Stimulated activated CD4-positive, alpha-beta T cell treated with anti-CD3 and anti-CD28 coated beads, Interleukin-1b, Interleukin-23, amount 100 ng/mL, for 24 hours (primary cell): ENCODE measurements around the gene ARHGAP28.

Source experiments
- DNase-seq, 4 experiments: peaks; one replicate each; pipeline ENCODE4 v3.0.0-alpha.2; 2020; ENCODE audit warnings: low read depth in 4 of 4, low spot score in 1 of 4

The ARHGAP28 gene, protein sequence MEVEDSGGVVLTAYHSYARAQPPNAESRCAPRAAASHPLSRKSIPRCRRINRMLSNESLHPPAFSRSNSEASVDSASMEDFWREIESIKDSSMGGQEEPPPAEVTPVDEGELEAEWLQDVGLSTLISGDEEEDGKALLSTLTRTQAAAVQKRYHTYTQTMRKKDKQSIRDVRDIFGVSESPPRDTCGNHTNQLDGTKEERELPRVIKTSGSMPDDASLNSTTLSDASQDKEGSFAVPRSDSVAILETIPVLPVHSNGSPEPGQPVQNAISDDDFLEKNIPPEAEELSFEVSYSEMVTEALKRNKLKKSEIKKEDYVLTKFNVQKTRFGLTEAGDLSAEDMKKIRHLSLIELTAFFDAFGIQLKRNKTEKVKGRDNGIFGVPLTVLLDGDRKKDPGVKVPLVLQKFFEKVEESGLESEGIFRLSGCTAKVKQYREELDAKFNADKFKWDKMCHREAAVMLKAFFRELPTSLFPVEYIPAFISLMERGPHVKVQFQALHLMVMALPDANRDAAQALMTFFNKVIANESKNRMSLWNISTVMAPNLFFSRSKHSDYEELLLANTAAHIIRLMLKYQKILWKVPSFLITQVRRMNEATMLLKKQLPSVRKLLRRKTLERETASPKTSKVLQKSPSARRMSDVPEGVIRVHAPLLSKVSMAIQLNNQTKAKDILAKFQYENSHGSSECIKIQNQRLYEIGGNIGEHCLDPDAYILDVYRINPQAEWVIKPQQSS

DNA sequence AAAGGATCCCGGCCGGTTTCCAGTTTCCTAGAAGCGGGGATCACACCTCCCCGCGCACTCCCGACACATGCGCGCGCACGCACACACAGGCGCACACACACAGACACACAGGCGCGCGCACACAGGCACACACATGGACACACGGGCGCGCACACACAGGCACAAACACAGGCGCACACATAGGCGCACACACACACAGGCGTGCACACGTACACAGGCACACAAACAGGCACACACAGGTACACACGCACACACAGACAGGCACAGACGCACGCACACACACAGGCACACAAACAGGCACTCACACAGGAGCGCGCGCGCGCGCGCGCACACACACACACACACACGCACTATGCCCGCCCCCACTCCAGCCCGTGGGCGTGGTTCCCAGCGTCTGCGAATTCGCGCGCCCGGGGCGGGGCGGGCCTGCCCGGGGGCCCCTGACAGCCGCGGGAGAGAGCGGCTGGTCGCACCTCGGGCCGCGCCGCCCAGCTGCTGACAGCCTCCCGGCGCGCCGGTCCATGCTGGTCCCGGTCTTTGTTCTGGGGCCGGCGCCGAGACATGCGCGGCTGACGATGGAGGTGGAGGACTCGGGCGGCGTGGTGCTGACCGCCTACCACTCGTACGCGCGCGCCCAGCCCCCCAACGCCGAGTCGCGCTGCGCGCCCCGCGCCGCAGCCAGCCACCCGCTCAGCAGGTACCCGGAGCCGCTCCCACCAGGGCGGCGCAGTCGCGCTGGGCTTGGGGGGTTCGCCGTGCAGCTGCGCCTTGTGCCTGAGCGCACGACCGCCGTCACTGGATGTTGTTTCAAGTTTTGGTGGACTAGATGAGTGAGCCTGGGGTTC lies at the start of gene ARHGAP28:
Gene ARHGAP28 (plus strand): TSS at position 470 of the 845 bp plus-strand sequence. CDS start 106 bp downstream, at position 576.
- DNase-seq: no peak

DNA sequence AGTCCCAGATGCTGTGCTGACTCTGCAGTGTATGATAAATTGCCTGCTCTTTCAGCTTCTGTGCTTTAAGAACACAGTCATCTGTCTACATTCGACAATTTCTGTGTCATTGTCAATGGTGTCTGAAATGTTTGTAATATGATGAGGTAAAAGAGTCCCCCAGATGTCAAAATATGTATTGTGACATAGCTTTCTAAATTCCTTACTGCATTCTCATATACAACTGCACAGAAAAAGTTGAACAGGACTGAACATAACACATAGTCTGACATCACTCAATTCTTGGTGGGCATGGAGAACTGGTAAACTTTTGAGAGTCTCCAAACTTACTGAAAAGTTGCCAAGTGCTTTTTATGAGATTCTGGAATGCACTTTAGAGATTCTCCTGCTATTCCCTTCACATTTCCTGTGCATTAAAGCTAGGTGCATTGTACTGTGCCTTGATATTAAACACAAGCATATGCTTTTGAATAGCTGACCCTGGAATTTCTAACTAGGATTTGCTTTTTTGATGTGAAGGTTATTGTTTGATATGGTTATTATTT lies 48.1 kb upstream of the ARHGAP28 start:
- no peak for DNase-seq

DNA sequence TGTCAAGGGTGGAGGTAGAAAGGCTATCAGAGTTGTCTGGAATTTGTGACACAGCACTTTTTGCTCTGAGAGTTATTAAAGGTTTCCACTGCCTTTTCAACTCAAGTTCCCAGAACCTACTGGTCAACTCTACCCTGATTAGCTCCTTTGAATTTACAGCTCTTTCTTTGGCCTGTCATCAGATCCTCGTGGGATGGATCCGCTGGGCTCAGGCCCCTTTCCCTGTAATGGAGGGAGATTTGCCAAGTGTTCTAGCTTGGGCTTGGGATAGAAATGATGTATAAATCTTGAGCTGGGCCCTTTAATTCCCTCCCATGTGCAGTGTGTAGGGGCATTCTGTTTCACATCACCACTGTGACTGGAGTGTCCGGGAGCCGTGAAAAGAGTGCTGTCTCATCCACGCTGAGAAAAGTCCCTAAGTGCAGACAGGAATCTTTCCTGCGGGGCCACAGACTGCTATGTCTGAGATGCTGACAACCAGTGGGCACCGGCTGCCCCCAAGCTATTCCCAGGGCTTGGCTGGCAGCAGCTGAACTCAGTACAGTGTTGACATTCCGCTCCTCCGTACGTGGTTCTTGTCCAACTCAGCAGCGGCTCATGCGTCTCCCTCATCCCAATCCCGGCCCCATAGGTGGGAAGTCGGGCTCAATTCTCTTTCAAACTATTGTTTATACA lies 46.9 kb upstream of the ARHGAP28 start:
- no peak for DNase-seq

DNA sequence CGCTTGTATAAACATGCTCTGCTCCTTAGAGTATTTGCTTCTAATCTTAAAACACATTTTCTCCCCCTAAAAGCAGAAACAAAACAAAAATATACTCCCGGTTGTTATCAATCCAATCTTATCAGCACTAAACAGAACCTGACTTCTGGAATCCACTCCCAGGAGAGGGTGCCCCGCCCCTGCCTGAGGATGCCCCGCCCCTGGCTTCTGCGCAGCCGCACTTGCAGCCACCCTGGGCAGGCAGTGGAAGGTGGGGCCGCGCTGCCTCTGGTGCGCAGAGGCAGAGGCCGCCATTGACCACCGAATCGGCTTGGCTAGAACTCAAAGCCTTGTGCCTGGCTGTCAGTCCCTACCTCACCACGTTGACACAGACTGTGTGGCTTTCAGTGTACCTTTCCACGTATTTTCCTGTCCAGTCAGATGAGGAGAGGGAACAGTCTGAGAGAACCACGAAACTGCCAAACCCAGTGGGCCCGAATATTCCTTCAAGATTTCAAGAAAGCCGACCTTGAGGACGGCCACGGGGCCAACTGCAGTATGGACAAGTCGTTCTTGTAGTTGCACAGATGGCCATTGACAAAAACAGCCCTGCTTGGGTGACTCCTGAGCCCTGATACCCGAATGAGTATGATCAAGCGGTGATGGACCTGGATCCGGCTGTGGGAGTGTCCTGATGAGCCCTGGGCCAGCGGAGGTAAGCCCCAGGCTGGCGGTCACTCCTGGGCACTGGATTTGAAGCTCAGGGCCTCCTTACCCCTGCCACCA lies 46.2 kb upstream of the ARHGAP28 start:
- no peak for DNase-seq

DNA sequence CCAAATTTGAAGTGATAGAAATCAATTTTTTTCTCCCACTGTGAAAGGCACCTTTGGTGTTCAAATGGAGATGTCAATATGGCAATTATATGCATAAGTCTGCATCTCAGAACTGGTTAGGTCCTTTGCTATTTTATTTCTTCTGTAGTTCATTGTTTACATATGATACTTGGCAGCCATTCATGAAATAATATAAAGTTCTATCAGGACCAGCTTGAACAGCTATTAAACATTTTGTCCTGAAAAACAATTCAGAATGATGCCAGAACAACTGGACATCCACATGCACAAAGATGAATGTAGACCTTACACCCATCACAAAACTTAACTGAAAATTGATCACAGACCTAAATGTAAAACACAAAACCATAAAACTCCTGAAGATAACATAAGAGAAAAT lies 41.8 kb upstream of the ARHGAP28 start:
- no peak for DNase-seq

DNA sequence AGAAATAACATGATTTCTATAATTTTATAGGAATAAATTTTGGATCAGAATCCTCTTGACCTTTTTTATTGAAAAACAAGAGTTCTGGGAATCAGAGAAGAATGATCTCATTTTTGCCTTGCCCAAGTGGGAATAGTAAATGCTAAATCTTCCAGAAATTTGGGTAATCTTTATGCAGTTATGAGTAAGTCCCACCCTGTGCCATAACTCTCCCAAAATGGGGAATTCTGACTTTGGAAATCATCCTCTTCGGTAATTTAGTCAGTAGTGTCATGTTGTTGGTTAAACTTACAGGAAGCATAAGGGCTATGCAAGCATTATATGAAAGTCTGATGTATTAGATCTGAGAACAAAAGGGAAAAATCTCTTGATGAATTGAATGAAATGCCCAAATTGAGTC lies 20.6 kb upstream of the ARHGAP28 start:
- no peak for DNase-seq

DNA sequence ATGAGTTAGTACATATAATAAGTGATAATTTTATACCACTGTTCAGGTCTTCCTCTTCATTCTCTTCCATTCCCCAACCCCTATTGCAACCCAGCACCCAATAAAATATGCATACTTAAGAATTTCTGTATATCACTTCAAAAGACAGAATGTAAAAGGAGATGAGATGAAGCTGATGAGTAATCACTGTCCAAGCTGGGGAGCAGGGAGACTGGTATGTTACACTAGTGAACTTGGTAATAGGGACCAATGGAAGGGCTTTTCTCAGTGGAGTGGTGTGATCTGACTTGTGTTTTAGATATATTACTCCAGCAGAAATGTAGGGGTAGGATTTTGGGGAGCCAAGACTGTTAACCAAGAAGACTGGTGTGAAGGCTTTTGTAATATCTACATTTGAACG lies 18.0 kb upstream of the ARHGAP28 start:
- DNase-seq: no peak

DNA sequence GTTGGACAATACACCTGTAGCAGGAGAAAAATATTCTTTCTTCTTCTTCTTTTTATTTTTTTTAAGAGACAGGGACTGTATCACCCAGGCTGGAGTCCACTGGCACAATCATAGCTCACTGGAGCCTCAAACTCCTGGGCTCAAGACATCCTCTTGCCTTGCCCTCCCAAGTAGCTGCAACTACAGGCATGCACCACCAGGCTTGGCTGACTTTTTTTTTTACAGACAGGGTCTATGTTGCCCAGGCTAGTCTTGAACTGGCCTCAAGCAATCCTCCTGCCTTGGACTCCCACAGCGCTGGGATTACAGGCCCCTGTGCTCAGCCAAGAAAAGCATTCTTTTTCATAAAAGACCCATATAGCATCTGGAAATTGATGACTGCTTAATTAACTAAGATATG lies 17.1 kb upstream of the ARHGAP28 start:
- no peak for DNase-seq

DNA sequence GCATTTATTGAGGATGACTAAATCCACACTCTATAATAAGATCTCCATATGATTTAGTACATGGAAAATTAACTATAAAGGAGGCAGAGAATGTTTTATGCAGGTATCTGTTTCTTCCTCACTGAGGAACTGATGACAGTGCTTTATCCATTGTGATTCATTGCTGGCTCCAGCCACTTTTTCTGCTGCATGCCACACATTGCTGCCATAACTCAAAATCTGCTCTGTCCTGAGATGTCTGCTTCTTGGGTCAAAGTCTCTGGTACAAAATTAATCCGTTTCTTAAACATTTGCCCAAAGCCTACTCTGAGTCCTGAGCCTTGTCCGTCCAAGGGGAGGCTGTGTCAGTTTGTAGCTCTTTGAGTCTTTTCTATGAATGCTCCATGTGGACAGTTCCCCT lies 15.5 kb upstream of the ARHGAP28 start:
- no peak for DNase-seq

DNA sequence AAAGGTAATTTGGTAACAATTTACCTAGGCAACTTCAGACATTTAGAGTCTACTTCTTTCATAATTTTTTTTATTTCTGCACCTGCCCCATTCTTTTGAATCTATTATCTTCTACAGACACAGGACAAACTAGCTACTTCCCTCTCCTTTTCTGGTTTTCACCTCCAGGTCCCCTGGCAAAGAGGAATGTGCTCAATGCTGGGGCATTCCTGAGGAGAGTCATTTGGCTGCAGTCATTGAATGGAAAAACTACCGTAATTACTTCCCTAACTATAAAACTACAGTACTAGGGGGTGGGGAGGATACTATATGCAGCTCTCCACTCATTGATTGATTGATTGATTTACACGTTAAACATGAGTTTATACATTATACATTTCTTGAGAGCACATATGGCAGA lies 11.2 kb upstream of the ARHGAP28 start:
- DNase-seq: no peak

DNA sequence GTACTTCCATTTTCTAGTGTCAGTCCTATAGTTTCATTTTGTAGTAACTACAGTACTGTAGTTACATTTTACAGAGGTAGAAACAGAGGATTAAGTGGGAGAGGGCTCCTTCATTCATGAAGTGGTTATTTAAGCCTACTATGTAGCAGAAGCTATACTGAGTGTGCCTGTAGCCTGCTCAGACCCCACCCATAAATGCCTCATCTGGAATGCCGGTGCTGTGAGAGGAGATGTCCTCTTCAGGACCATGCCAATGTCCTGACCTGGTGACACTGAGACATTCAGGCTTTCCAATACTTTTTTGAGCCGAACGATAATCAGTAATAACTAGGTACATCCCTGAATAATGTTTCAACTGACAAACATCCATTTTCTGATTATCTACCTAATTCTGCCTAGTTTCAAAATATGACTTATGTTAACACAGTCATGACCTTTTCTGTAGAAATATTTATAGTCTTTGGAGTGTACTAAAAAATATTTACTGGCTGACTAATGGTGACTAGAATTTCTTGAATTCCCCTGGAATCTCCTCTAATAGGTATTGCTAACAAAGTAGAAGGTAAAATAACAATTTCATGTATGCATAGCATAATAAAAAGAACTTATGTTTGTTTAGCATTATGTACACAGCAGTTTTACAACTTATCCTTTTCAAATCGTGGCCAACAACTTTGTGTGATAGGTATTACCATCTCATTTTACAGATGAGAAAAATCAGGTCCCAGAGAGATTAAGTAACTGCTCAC lies 10.2 kb upstream of the ARHGAP28 start:
- no peak for DNase-seq

DNA sequence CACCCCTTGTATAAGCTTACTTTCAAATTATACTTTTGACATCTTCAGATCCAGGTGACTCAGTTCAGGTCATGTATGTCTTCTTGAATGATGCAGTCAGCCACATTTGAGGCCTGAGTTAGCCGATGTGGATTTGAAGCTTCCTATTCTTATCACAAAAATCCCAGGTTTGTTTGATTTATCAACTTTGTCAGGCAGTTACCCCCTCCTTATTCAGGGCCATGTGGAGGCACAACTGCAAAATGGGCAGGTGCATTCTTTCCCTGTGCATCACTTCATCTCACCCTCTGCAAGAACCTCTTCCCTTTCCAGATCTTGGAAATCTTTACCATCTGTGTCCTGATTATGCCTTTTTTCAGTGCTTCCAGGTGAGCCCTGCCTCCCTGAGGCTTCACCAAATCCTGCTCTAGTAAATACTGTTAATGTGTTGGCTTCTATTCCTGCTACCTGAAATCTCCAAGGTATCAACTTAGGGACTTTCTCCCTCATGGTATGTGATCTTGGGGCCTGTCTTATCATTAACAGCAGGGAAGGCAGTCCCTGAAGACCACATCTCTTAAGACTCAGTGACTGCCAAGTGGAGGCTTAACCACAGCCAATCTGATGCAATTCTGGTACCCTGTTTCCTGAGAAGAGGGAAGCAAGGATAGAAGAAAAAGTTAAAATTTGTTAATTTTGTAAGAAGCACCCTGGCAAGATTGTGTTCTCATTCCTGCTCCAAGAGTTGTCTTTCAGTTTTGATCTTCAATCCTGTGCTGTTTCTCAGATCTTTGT lies 9.4 kb upstream of the ARHGAP28 start:
- no peak for DNase-seq

DNA sequence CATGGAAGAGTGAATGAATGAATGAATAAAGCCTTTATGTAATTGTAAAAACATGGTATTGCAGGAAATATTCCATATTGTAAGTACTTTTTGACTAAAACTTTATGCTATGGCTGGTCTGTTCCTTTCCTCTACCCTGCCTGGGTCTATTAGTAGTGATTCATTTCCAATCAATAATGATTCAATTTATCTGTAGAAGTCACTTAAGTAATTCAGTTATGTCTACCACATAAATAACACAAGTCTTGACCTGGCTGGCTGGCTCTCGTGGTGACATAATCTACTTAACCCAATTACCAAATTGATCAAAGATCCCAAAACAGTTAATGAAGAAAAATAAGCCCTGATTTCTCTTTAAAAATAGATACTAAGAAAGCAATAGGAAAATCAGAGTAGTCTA lies 7.8 kb upstream of the ARHGAP28 start:
- DNase-seq: no peak

DNA sequence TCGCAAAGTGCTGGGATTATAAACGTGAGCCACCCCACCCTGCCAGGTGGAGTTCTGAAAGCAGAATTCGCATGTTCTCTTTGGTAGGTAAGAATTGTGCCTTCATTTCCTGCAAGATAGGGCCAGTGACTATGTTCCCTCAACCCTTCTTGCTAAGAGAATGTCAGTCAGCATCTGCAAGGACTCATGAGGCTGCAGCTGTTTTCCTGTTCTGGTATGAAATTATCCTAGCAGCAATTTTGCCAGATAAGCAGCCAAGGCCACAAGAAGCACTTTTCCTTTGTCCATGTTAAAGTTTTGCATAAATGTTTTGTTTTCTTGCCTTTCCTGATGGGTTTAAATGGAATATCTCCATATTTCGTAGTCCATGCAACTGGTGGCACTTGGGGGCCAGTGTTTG lies 6.8 kb upstream of the ARHGAP28 start:
- DNase-seq: no peak

DNA sequence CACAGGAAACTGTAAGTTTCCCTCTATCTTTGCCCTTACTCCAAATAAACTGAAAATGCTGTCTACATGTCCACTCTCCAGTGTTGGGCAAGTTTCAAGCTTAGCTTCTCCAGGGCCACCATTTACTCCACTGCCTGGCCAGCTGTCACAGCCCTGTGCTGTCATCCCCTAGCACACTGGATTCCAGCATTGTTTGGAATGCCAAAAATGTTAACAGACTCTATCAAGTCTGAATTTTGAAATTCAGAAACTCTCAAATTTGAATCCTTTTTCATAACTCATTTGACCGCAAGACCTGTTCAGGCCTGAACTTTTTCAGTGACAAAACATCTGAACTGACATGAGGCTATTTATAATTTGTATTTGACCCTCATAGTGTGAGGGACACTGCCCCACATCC lies 5.2 kb upstream of the ARHGAP28 start:
- no peak for DNase-seq

DNA sequence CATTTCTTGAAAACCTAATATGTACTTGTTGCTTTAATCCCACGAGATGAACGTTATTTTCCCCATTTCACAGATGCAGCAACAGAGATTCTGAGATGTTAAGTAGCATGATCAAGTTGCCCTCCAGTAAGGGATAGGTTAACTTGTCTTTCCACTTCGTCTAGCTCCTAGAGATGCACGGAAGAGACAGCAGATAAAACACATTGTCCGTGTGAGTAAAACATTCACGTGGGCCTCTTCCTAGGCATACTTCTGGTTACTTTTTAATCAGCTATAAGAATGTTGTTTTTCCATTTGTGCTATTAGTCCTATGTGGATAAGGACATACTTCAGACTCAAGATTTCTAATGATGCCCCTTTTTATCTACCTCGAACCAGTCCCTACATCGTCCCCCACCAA lies 1.2 kb upstream of the ARHGAP28 start:
- no peak for DNase-seq

DNA sequence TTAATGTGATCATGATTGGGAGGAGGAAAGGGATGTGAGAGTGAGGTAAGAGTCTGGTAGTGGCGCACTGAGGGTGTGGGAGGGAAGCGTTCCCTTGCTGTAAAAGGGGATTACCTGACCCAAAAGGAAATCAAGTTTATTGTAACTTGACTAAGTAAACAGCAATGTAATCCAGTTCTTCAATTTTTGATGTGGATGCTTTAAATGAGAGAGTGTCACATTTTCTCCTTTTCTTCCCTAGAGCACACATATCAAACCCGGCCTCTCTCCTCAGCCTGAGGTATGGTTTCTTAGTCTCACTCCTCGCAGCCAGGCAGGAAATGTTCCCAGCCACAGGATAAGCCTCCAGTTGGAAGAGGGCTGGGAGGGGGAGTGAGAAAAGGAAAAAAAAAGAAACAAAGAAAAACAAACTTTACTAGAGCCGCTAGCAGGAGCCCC lies 688 bp upstream of the ARHGAP28 start:
- no peak for DNase-seq

DNA sequence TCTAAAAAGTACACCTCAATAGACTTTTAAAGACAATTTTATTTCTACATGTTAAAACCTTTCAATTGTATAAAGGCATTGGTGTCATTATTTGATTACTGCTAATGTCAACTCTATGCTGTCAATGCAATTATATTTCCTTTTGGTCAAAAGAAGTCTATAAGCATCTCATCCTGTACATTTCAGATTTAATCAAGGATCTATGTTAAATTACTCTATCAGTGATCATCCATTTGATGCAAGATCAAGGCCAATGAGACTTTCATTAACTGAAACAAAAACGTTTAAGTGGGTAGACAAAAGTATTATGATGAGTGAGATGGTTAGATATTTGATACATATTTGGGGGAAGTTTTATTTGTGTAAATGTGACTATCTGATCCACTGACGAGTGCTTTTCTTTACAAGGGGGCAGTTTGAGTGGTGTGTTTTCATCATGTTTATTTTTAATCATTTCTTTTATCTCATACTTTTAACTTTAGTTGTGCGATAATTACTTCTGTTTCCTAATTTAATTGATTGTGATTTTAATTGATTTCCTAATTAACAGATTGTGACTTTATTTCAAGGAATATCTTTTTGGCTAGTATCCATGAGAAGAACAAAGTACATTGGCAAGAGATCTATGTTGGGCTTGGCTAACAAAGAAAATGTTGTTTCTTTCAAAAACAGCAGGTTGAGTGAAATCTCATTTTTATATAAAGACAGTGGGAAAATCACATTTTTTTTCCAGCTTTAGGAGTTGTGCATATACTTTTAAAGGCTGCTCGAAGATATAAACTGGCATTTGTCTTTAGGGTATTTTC lies 1.1 kb downstream of the ARHGAP28 start:
- no peak for DNase-seq
